A673 (cell line): ENCODE data around the gene LTBP4. TPM values are rescaled to one million over a fixed set of nuclear protein-coding genes. Genes with fewer than 3 reads are reported as not detected.

Experiments
- BruUV-seq: library from RNA; stranded (reverse); fragments of 400-500 nt; replicated peaks from 2 replicates; lab custom pipeline; 2021; lab: Mats Ljungman, UMichigan
- CTCF ChIA-PET: fragments of 300-600 bp; sonication (Branson Sonifier 250); formaldehyde crosslinking; loops from one replicate; lab custom pipeline; 2022; ENCODE audit warnings: antibody characterized with exemption; lab: Charles Lee
- POLR2A ChIA-PET: fragments of 300-600 bp; sonication (Branson Sonifier 250); formaldehyde crosslinking; loops from one replicate; lab custom pipeline; 2022; ENCODE audit warnings: antibody characterized with exemption; ENCODE audit not compliant: low non-redundant PET; lab: Charles Lee
- DNase-seq: peaks from one replicate; pipeline ENCODE4 v3.0.0-alpha.2; 2015; ENCODE audit warnings: low spot score
- H3K27ac ChIP-seq: fragments of 200-600 bp; sonication (generic); 2 replicates; pipeline ENCODE4 v1.5.1; 2016; ENCODE audit warnings: mixed run types, low read depth, mild to moderate bottlenecking, mixed read lengths, antibody characterized with exemption, low read length; ENCODE audit not compliant: poor library complexity, severe bottlenecking
- H3K27me3 ChIP-seq: fragments of 200-600 bp; sonication (generic); replicated peaks from 2 replicates; pipeline ENCODE4 v1.6.1; 2017; ENCODE audit warnings: mixed run types, low read depth, mild to moderate bottlenecking, mixed read lengths, antibody characterized with exemption, low read length; ENCODE audit not compliant: insufficient read depth, poor library complexity
- H3K36me3 ChIP-seq: fragments of 200-600 bp; sonication (generic); 2 replicates; pipeline ENCODE4 v1.6.1; 2016; ENCODE audit warnings: mixed run types, mild to moderate bottlenecking, mixed read lengths, antibody characterized with exemption, low read length; ENCODE audit not compliant: insufficient read depth, poor library complexity, severe bottlenecking
- H3K4me1 ChIP-seq: fragments of 200-600 bp; sonication (generic); 2 replicates; pipeline ENCODE4 v1.6.1; 2017; ENCODE audit warnings: mixed run types, mild to moderate bottlenecking, mixed read lengths, antibody characterized with exemption, low read length; ENCODE audit not compliant: insufficient read depth, poor library complexity, severe bottlenecking
- H3K4me3 ChIP-seq: fragments of 200-600 bp; sonication (generic); 2 replicates; pipeline ENCODE4 v1.5.1; 2016; ENCODE audit warnings: low read depth, mixed run types, mild to moderate bottlenecking, mixed read lengths, low read length; ENCODE audit not compliant: poor library complexity, severe bottlenecking
- H3K9me3 ChIP-seq: fragments of 200-600 bp; sonication (generic); 2 replicates; pipeline ENCODE4 v1.6.1; 2016; ENCODE audit warnings: mixed run types, low read depth, mild to moderate bottlenecking, mixed read lengths, antibody characterized with exemption, low read length; ENCODE audit not compliant: poor library complexity, severe bottlenecking
- CTCF ChIP-seq: fragments of 300-800, 200-600 bp; sonication (generic); conservative IDR thresholded peaks from 2 replicates; pipeline ENCODE4 v1.5.1; 2017; ENCODE audit warnings: low read depth, mild to moderate bottlenecking, antibody characterized with exemption, low read length, moderate library complexity, mixed read lengths
- EZH2 ChIP-seq: fragments of 200-600 bp; sonication (generic); IDR thresholded peaks from 2 replicates; pipeline ENCODE4 v1.6.1; 2017; ENCODE audit warnings: borderline replicate concordance, low read depth, mild to moderate bottlenecking, mixed read lengths, antibody characterized with exemption, low read length; ENCODE audit not compliant: poor library complexity, severe bottlenecking
- intact Hi-C: fragments of 100-400 bp; cut with micrococcal nuclease; formaldehyde crosslinking; loops from one replicate; pipeline ENCODE4 v1.10.0; 2022; ENCODE audit not compliant: unreplicated experiment
- total RNA-seq: library from RNA; stranded (reverse); gene quantifications from 2 replicates; pipeline ENCODE4 v1.2.3, GENCODE V29; 2021

The LTBP4 gene
- total RNA-seq, 1 experiment from 2014 or later = 139 TPM

- BruUV-seq = no TSS peak
- Histone ChIP-seq H3K9me3 (no peaks in the 10 kb centered on the region), H3K36me3 (no peaks in the 10 kb centered on the region), H3K27ac (no peak overlapping the region), H3K4me1 (peaks cover 3% of the 10 kb centered on the region), H3K27me3 (no peaks in the 10 kb centered on the region), H3K4me3 (no peak overlapping the region)
- ChIA-PET POLR2A (no interaction called here), CTCF (no interaction called here)
- DNase-seq = no peak
- intact Hi-C loops = loop anchor here (2.0 to 10.0 kb wide), 2 partner anchors 313 to 483 kb away; no protein-coding TSS in a partner anchor
- TF ChIP-seq CTCF (no peak), EZH2 (no peak)
Measured at GRCh38 chr19:40661616-40662015, 60.4 kb downstream of the LTBP4 start.

DNA sequence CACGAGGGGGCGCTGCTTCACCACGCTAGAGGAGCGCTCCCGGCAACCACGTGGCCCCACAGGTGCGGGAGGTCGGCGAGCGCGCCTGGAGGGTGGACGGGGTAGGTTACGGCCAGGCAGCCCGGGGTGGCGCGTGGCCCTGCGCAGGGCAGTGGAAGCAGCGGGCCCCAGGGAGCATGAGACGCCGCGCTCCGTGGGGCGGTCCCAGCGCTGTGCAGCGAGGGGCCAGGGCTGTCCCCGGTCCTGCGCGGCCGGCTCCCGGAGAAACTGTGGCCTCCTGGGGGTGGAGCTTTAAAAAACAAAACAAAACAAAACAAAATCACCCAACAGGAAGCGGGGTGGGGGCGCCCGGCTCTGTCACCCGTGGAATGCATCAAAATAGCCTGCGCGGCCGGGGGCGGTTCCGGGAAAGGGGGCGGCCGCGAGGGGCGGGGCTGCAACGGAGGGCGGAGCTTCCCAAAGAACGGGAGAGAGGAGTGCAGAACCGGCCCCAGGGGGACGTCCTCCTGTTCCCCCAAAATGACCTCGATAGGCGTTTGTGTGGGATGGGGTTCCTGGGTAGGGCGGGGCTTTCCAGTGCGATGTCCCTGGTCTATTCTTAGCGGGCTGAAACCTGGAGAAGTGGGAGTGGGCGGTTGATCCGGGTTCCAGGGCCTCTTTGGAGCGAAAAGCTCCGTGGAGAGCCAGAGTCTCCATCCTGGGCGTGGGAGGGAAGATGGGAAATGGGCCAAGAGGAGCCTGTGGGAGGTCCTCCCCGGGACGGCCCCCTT, 61.9 kb downstream of the LTBP4 start:
- Histone ChIP-seq H3K4me3 (peak overlapping the region; percentile 71), H3K36me3 (no peaks in the 10 kb centered on the region), H3K9me3 (no peaks in the 10 kb centered on the region), H3K27me3 (no peaks in the 10 kb centered on the region), H3K27ac (peak overlapping the region; percentile 80), H3K4me1 (peaks cover 3% of the 10 kb centered on the region)
- ChIA-PET POLR2A (interaction anchor here (0.6 kb wide), 2 partner anchors 645 to 755 kb away, joined by 3 read pairs; no protein-coding TSS in a partner anchor), CTCF (interaction anchor here (0.7 to 1.2 kb wide), 9 partner anchors 28 to 646 kb away, joined by 3 to 18 read pairs (median 4); no protein-coding TSS in a partner anchor)
- peak; percentile 90 for DNase-seq
- TF ChIP-seq EZH2 (no peak), CTCF (peak; percentile 92; the same call in 1 of the 2 replicates)
- BruUV-seq = no TSS peak
- intact Hi-C loops = loop anchor here (1.0 to 10.0 kb wide), 3 partner anchors 156 to 482 kb away; no protein-coding TSS in a partner anchor

DNA sequence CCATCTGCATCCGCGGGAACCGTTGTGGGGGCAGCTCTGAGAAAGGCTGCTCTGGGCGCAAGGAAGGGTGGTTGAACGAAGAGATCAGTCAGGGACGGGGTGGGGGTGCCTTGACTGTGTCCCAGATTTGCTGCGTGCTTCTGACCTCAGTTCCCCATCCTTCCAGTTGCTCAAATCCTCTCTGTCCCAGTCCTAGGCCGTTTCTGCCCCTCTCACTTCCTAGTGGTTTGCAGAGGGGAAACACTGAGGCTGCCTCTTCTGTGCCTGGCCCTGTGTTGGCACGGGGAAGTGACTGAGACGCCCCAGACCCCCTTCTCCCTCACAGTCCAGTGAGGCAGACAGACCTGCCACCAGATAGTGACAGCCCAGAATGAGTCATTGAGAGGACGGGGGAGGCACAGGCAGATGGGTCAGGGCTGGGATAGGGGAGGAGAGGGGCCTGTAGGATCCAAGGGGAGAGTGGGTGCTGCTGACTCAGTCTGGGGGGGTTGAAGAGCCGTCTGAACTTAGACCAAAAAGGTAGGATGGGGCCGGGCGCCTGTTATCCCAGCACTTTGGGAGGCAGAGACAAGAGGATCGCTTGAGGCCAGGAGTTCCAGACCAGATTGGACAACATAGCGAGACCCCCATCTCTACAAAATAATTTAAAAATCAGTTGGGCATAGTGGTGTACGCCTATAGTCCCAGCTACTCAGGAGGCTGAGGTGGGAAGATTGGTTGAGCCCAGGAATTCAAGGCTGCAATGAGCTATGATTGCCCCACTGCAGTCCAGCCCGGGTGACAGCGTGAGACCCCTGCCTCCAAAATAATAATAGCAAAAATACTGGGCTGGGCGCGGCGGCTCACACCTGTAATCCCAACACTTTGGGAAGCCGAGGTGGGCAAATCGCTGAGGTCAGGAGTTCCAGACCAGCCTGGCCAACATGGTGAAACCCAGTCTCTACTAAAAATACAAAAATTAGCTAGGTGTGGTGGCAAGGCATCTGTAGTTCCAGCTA, 62.8 kb downstream of the LTBP4 start:
- Histone ChIP-seq H3K9me3 (no peaks in the 10 kb centered on the region), H3K36me3 (peaks cover 5% of the 10 kb centered on the region), H3K27me3 (no peaks in the 10 kb centered on the region), H3K4me3 (peak overlapping the region; percentile 71), H3K27ac (peak overlapping the region; percentile 80), H3K4me1 (peaks cover 3% of the 10 kb centered on the region)
- BruUV-seq = no TSS peak
- no peak for DNase-seq
- CTCF ChIA-PET = interaction anchor here (0.7 to 1.2 kb wide), 8 partner anchors 27 to 645 kb away, joined by 3 to 18 read pairs (median 4); no protein-coding TSS in a partner anchor
- POLR2A ChIA-PET = no interaction called here
- TF ChIP-seq EZH2 = no peak
- TF ChIP-seq CTCF = no peak
- intact Hi-C loops = loop anchor here (1.0 to 10.0 kb wide), 3 partner anchors 155 to 481 kb away; no protein-coding TSS in a partner anchor
